OCI-LY1 (cell line): Measurements from ENCODE around the gene LCN6.
A peak's percentile ranks its signal among the peaks of the same experiment; 100 is the strongest.
"Not testable (repeated sequence)": the region's sequence is repeated elsewhere in the genome, so short reads cannot be mapped to it uniquely, and the experiment has no call there.

ENCODE experiments used
- H2AFZ ChIP-seq: fragments of 200-600 bp; sonication (generic), shearing (Covaris generic); 2 replicates; pipeline ENCODE4 v1.6.0; 2014; ENCODE audit warnings: antibody characterized with exemption, mild to moderate bottlenecking, low read length
- H3F3A ChIP-seq: fragments of 200-600 bp; sonication (generic), shearing (Covaris generic); 2 replicates; pipeline ENCODE4 v1.6.0; 2014; ENCODE audit warnings: mild to moderate bottlenecking, antibody characterized with exemption, low read length, moderate library complexity; ENCODE audit not compliant: insufficient read depth
- H3K27ac ChIP-seq: fragments of 200-600 bp; sonication (generic); 2 replicates; pipeline ENCODE4 v1.5.1; 2014; ENCODE audit warnings: low read length, mixed run types, mild to moderate bottlenecking, low read depth; ENCODE audit not compliant: poor library complexity, severe bottlenecking
- H3K27me3 ChIP-seq: fragments of 200-600 bp; sonication (generic); 2 replicates; pipeline ENCODE4 v1.6.0; 2014; ENCODE audit warnings: antibody characterized with exemption, mild to moderate bottlenecking, low read length, moderate library complexity; ENCODE audit not compliant: insufficient read depth
- H3K36me3 ChIP-seq: fragments of 200-600 bp; sonication (generic); 2 replicates; pipeline ENCODE4 v1.6.1; 2014; ENCODE audit warnings: mild to moderate bottlenecking, antibody characterized with exemption, low read length, moderate library complexity, mixed read lengths; ENCODE audit not compliant: insufficient read depth
- H3K4me1 ChIP-seq: fragments of 200-600 bp; sonication (generic); 2 replicates; pipeline ENCODE4 v1.5.1; 2014; ENCODE audit warnings: mild to moderate bottlenecking, low read length, moderate library complexity; ENCODE audit not compliant: insufficient read depth, severe bottlenecking
- H3K4me2 ChIP-seq: fragments of 200-600 bp; sonication (generic), shearing (Covaris generic); 2 replicates; pipeline ENCODE4 v1.6.1; 2014; ENCODE audit warnings: low read length
- H3K4me3 ChIP-seq: fragments of 200-600 bp; sonication (generic); 2 replicates; pipeline ENCODE4 v1.5.1; 2014; ENCODE audit warnings: low read length, low read depth, mild to moderate bottlenecking, mixed read lengths; ENCODE audit not compliant: poor library complexity, severe bottlenecking
- H3K79me2 ChIP-seq: fragments of 200-600 bp; shearing (Covaris generic); 2 replicates; pipeline ENCODE4 v1.6.1; 2016; ENCODE audit warnings: mixed run types, low read length, mixed read lengths; ENCODE audit not compliant: insufficient read depth
- H3K9ac ChIP-seq: fragments of 200-600 bp; sonication (generic), shearing (Covaris generic); 2 replicates; pipeline ENCODE4 v1.6.1; 2014; ENCODE audit warnings: mild to moderate bottlenecking, low read length, mixed read lengths
- H3K9me2 ChIP-seq: fragments of 200-600 bp; sonication (generic), shearing (Covaris generic); 2 replicates; pipeline ENCODE4 v1.6.1; 2014; ENCODE audit warnings: low read depth, mild to moderate bottlenecking, low read length, mixed read lengths
- H3K9me3 ChIP-seq: fragments of 200-600 bp; shearing (Covaris generic); 2 replicates; pipeline ENCODE4 v1.6.1; 2014; ENCODE audit warnings: low read length, mixed read lengths
- H4K20me1 ChIP-seq: fragments of 200-600 bp; sonication (generic), shearing (Covaris generic); 2 replicates; pipeline ENCODE4 v1.6.0; 2016; ENCODE audit warnings: mild to moderate bottlenecking, low read length; ENCODE audit not compliant: insufficient read depth
- CTCF ChIP-seq: fragments of 200-600 bp; sonication (generic), shearing (Covaris generic); IDR thresholded peaks from 2 replicates; pipeline ENCODE4 v1.5.1; 2017; ENCODE audit warnings: mild to moderate bottlenecking, antibody characterized with exemption, low read length, moderate library complexity, mixed read lengths
- EZH2 ChIP-seq: fragments of 200-600 bp; sonication (generic), shearing (Covaris generic); IDR thresholded peaks from 2 replicates; pipeline ENCODE4 v1.8.0; 2017; ENCODE audit warnings: borderline replicate concordance, mixed run types, mild to moderate bottlenecking, antibody characterized with exemption, low read length, moderate library complexity, mixed read lengths

LCN6 gene

GRCh38 chr9:136769710-136770191 lies 21.4 kb upstream of the LCN6 start:
- no peak overlapping the region for H3K4me3 ChIP-seq
- no peaks in the 10 kb centered on the region for H4K20me1 ChIP-seq
- peaks cover 5% of the 10 kb centered on the region for H3K4me1 ChIP-seq
- H3K9me3 ChIP-seq: peaks cover 5% of the 10 kb centered on the region; the same call in 1 of the 2 replicates
- no peak overlapping the region for H3K4me2 ChIP-seq
- no peaks in the 10 kb centered on the region for H3K79me2 ChIP-seq
- H3K9ac ChIP-seq: no peak overlapping the region
- H3K27me3 ChIP-seq: peaks cover 3% of the 10 kb centered on the region; the same call in 1 of the 2 replicates
- TF ChIP-seq EZH2: no peak
- peak; percentile 52 for TF ChIP-seq CTCF
- H3K36me3 ChIP-seq: peaks cover 5% of the 10 kb centered on the region; the same call in 1 of the 2 replicates
- no peaks in the 10 kb centered on the region for H3K9me2 ChIP-seq
- no peak overlapping the region for H3K27ac ChIP-seq
- no peak overlapping the region for H2AFZ ChIP-seq
- H3F3A ChIP-seq: no peaks in the 10 kb centered on the region

- H3K9ac ChIP-seq, H3K27me3 ChIP-seq, H3K4me2 ChIP-seq: not testable (repeated sequence)
These were observed 18.2 kb upstream of the LCN6 start for GRCh38 chr9:136766410-136767120.

GRCh38 chr9:136765745-136766409 lies 17.6 kb upstream of the LCN6 start:
- not testable (repeated sequence) for H3F3A ChIP-seq, H3K4me1 ChIP-seq, H3K27me3 ChIP-seq, H3K4me3 ChIP-seq, H2AFZ ChIP-seq, H4K20me1 ChIP-seq, H3K4me2 ChIP-seq, H3K9me3 ChIP-seq, H3K79me2 ChIP-seq, H3K36me3 ChIP-seq, H3K9me2 ChIP-seq, H3K27ac ChIP-seq, H3K9ac ChIP-seq

More at GRCh38 chr9:136766410-136767120, 18.2 kb upstream of the LCN6 start:
- H3F3A ChIP-seq, H3K4me1 ChIP-seq, H3K4me3 ChIP-seq, H3K9me3 ChIP-seq, H2AFZ ChIP-seq, H3K36me3 ChIP-seq, H3K9me2 ChIP-seq, H3K27ac ChIP-seq, H3K79me2 ChIP-seq, H4K20me1 ChIP-seq: not testable (repeated sequence)

- H2AFZ ChIP-seq: no peak overlapping the region
- no peak overlapping the region for H3K4me3 ChIP-seq
- no peak overlapping the region for H3K4me2 ChIP-seq
- 0 out of 2 replicates have a peak, but pooled peaks cover 5% of the 10 kb centered on the region for H3K27me3 ChIP-seq
- H4K20me1 ChIP-seq: no peaks in the 10 kb centered on the region
- H3K4me1 ChIP-seq: no peaks in the 10 kb centered on the region
- H3K9me3 ChIP-seq: no peaks in the 10 kb centered on the region
- H3F3A ChIP-seq: no peaks in the 10 kb centered on the region
- H3K27ac ChIP-seq: no peak overlapping the region
- H3K36me3 ChIP-seq: no peaks in the 10 kb centered on the region
- no peaks in the 10 kb centered on the region for H3K79me2 ChIP-seq
- H3K9me2 ChIP-seq: no peaks in the 10 kb centered on the region
- no peak overlapping the region for H3K9ac ChIP-seq
- TF ChIP-seq CTCF (no peak), EZH2 (no peak)
These were observed 16.7 kb upstream of the LCN6 start for GRCh38 chr9:136765041-136765440.
